GM18502 (cell line): ENCODE data around the gene CHST15.

Experiments used
- ATAC-seq: cut with Tn5 transposase; IDR thresholded peaks from one replicate; pipeline ENCODE4 v1.9.1; 2021; ENCODE audit warnings: mild to moderate bottlenecking; ENCODE audit not compliant: unreplicated experiment, poor library complexity

Gene CHST15, protein sequence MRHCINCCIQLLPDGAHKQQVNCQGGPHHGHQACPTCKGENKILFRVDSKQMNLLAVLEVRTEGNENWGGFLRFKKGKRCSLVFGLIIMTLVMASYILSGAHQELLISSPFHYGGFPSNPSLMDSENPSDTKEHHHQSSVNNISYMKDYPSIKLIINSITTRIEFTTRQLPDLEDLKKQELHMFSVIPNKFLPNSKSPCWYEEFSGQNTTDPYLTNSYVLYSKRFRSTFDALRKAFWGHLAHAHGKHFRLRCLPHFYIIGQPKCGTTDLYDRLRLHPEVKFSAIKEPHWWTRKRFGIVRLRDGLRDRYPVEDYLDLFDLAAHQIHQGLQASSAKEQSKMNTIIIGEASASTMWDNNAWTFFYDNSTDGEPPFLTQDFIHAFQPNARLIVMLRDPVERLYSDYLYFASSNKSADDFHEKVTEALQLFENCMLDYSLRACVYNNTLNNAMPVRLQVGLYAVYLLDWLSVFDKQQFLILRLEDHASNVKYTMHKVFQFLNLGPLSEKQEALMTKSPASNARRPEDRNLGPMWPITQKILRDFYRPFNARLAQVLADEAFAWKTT

DNA sequence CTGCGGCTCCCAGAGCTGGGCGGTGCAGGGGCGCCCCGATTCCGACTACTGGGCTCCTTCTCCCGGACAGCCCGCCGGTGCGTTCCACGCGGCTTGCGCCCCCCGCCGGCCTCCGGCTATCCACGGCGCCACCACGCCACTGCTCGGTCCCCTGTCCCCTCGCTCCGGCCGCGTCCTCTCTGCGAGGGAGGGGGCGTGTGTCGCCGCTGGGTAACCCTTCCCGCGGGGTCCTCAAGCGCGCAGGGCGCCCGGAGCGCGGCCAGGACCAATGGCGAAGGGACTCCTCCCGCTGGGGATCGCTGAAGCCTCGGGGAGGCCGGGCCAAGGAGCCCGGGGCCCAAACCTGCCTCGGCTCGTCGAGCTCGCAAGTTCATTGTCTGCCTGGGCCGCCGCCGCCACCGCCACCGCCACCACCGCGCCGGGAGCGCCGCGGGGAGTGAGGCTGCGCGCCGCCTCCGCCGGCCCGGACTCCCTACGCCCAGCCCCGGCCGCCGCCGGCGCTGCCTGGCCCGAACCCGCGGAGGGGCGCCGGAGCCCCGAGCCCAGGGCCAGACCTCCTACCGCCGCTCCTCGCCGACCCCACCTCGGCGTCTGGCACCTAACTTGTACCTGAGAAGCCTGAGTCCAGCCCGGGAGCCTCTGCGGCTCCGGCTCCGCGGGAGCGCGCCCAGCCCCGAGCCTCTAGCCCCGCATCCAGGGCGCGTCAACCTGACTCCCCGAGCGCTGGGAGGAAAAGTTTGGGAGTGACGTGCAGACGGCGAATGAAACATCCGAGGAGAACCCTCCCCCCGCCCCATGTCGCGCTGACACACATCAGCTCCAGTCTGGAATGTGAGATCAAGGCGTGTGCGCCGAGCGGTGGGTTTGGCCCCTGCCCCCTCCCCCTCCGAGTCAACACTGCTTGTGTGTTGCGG, at the start of gene CHST15:
TSS of gene CHST15 (minus strand) at position 739 of the 914 bp plus-strand sequence. CDS start 47,386 bp downstream, outside the sequence.
- ATAC-seq: peak; percentile 28

DNA sequence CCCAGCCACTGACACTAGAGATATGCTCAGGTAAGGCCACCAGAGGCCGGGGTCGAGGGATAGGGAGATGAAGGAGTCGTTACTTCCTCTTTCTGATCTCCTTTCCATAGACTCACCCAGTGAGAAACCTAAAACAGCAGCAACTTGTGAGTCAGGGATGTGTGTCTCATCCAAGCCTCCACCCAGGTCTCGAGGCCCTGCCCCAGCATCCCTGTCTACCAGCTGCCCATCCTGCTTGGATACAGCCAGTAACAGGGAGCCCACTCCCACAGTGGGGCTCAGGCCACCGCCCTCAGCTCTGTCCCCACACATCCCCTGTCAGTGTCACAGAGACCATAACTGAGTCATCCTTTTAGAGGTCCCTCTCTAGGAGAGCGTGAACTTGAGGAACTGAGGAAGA, 49.6 kb upstream of the CHST15 start:
- ATAC-seq: no peak

DNA sequence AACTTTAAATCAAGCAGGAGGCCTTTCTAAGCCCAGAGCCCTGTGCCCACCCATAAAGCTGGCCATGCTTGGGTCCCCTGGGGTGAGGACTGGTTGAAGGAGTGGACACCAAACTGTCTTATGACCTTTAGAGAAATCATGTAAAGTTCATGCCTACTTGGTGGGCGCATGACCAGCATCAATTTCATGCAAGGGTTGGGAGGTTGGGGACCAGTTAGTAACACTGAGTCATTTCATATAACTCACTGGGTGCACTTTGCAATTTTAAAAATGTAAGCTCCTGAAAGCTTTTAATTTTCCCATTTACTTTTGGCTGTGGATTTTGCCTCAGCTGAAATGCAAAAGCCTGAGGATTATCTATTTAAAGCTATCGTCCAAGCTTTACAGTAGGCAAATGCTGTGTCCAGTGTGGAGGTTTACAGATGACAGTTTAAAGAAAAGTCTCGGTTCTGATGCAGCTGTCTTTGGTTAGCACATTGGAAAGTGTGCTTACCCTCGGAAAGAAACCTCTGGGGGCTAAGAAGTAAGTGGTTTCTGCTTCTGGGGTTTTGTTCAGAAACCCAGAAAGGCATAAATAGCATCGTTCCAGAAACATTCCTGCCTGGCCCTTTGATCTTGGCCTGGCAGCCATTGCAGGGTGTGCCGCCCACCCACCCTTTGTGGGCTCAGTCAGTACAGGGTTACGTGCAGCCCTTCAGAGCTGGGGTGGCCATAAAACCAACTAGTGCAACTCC, 48.8 kb upstream of the CHST15 start:
- ATAC-seq: no peak

DNA sequence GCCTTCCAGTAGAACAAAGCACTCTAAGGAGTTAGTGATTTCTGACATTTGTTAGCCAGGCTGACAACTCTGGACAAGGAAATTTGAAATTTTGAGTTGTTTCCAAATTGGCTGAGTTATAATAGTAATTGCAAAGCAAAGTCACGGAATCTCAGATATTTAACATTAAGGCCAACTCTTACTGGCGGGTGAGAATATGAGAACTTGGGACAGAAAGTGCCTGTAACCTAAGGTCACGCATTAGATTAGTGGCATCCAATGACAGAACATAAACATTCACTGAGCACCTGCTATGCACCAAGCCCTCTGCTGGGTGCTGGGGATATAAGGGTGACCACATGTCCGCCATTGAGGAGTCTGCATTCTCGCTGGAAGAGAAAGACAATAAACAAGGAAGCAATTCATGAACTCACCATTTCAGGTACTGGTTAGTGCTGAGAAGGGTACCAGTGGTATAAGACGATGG, 45.5 kb upstream of the CHST15 start:
- no peak for ATAC-seq

DNA sequence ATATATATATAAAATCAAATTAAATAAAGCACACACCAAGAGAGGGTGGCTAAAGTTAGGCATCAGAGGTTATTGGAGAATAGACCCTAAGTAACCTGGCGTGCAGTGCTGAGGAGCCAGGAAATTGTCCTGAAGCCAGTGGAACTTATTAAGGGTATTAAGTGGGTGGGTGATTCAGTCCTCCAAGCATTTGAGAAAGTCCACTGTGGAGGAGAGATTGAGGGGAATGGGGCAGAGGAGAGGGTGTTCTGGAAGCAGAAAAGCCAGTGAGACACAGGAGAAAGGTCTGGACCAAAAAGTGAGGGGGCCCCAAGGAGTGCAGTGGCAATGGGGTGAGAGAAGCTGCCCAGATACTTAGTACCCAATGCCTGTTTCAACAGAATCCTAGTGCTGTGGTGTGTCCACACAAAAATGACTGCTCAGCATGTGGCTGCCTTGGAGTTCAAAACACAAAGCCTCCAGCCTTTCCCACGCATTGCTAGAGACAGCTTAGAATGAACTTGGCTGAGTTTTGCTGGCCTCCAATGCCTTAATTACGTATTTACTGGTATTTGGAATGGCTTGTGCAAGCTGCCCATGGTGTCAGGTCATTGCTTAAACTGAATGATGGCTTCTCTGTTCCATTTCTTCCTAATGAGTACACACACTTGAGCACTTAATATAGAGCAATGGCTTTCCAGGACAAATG, 44.9 kb upstream of the CHST15 start:
- ATAC-seq: no peak

DNA sequence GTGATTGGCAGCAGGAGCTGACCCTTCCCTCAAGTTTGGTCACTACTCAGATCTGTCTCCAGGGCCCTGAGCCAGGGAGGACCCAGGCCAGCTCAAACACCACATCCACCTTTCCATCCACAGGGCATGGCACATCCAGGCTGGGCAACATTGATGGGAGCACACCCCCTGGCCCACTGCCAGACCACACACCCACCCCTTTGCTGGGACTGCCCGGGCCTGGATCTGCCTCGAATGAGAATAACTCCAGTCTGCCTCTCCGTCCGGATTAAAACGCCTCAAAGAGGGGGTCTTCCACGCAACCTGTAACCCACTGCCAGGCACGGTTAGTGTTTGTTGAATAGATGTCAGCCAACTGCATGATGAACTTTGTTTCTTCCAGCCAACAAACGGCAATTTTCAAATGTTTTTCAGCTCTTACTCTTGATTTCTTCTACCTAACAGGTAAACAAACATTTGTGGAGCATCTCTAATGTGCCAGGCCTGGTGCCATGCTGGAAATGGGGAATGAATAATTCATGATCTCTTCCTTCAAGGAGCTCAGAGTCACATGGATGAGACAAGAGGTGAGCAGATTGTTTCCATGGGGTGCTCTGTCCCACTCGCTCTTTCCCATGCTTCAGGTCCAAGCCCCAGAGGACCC, 41.0 kb upstream of the CHST15 start:
- ATAC-seq: no peak

DNA sequence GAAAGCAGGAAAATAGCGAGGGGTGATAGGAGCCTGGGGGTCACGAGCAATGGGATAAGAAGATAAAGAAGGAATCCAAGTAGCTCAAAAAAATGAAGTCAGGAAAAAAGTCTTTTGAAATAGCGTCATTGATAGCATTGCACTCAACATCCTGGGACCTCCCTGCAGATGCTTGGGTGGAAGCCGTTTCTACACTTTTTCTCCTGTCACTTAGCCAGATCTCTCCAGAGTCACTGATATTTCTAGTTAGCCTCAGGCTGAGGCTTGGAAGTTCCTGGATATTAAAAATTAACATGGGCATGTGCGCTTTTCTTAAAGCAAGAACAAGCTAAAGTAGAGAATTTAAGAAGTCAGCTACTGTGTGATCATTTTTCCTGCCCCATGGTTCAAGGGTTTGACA, 39.5 kb upstream of the CHST15 start:
- ATAC-seq: no peak

DNA sequence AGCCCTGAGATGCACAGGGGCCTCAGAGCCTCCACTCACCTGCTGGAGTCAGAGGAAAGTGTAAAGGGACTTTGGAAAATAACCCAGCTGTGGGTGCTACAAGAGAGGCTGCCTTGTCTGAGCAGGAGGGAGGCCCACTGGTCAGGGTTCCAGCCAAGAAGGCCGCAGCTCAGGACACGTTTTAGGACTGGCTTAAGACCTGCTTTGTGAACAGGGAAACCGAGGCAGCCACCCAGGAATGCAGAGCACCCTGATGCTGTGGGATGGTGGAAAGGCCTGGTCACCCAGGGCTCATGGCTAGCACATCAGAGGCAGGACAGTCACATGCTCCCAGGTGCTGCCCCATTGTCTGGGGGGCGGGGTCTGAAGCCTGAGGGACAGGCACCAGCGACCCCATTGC, 38.9 kb upstream of the CHST15 start:
- no peak for ATAC-seq

DNA sequence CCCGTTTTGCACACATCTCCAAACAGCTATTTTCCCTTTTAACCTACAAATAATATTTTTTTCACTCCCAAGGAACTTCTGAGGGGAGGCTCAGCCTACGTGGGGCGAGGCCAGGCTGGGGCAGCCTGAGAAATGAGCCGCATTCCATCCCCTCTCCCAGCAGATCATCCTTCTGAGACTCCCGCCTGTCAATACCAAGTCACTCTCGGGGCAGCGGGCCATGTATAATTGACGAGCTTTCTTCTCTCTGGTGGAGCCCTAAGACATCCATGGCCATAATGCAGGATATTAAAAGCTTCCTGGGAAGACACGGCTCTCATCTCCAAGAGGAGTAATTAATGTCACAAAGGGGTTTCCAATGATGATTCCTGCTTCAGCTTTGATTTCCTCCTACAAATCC, 37.8 kb upstream of the CHST15 start:
- no peak for ATAC-seq

DNA sequence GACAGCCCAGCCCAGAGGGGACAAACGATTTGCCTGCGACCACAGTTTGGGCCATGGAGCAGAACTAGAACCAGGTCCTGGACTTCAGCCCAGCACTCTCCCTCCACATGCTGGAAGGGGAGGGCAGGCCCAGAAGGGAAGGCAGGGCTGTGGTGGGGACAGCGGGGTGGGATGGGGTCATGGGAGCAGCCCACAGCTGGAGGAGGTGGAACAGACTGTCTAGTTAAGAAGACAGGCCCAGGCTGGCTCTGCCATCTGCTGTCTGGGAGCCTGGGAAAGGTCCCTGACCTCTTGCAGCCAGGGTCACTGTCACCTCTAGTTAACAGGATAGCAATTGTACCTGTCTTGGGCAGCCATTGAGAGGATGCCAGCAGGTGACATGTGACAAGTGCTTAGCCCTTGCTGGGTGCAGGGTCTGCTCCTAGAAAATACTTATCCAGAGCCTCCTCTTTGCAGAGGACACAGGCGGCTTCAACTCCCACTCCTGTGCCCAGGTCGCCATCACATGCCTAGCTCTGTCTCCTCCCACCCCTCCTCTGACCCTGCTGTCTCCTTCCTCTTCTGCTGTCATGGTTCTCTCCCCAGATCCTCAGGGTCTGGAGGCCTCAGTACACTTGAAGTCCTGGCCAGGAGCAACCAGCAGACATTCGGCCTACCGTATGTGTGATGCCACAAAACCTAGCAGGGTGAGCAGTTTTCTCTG, 37.0 kb upstream of the CHST15 start:
- no peak for ATAC-seq

DNA sequence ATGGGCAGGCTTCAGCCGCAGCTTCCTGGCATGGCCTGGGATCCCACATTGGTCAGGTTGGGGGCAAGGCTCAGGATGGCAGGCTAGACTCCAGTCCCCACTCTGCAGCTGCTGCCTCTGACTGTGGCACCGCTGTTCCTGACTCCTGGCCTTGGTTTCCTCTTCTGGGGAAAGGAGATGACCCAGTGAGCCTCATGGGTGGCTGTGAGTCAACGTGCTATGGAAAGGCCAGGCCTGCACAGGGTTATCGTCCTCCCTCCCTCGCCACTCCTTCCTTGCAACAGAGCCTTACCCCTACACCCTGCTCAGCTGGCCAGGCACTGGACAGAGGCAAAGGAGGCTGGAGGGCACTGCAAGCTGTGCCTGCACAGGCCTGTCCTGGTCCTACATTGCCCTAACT, 36.1 kb upstream of the CHST15 start:
- no peak for ATAC-seq

DNA sequence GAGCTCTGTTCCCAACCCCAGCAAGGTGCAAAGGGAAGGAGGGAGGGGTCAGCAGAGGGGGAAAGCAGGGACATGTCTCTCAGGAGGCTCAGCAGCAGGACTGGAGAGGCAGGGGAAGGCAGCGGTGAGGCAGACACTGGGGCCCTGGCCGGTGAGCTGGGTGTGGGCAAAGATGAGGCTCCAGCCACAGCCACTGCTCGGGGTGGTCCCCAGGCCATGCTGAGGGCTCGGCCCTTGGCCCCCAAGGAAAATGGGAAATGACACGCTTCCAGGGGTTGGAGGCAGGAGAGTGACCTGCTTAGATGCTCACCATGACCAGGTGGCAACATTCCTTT, 35.4 kb upstream of the CHST15 start:
- no peak for ATAC-seq

DNA sequence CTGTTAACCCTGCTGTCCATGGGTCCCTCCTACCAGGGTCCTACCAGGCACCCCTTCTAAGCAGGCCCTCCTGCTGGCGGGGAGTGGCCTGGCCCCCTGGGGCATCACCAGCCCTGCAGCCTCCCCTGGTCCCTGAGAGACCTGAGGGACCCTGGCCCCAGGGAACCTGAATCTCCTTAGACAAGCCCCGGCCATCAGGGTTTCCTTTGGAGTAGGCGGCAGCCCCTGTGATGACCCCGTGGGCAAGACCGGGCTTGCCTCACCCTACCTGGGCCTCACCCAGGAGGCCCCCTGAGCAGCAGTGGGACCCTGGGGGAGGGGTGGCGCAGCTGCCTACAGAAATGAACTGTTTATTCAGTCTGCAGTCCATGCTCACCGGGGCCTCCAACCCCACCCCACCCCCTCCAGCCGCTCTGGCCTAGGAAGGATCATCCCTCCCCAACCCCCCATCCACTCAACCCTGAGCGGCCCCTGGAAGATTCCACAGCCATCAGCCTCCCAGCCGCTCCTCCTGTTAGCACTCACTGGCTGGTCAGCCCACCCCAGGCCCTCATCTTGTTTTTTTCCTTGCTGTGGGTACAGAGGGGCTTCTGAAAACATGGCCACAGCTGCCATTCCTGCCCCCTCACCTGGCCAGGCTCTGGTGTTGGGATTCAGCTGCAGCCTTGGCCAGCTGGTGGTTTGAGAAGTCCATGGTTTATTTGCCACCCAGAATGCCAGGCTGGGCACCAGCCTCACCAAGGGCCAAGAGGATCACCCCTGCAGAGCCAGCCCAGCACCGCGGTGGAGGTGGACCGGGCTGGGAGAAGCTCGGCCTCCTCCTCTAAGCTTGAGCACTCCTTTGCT, 34.8 kb upstream of the CHST15 start:
- no peak for ATAC-seq

DNA sequence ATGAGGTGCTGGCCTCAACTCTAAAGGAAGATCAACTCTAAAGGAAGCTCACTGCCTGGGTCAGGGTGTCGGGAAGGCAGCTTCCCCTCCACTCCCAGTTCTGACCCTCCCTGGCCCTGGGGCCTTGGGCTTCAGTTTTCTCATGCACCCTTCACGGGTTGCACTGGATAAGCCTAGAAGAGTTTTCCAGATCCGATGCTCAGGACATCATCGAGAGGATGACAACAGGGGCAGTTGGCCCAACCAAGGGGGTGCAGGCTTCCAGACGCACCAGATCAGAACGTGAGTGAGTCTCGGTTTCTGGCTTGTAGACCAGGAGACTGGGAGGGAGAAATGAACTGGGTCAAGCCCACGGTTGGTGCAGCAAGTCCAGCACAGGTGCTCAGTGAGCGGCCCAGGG, 34.2 kb upstream of the CHST15 start:
- ATAC-seq: no peak

DNA sequence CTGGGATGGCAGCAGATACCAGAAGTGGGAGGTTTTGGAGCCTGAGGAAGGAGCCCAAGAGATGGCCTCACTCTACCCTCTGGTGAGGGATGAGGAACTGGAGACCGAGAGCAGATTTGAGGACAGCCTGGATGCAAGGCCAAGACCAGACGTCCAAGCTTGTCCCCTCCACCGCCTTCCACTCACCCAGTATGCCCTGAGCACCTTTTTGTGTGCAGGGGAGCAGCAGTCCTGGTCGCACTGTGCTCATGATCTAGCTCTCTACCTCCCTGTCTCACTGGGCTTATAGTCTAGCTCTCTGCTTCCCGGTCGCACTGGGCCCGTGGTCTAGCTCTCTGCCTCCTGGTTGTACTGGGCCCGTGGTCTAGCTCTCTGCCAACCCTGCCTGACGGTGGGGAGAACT, 33.6 kb upstream of the CHST15 start:
- ATAC-seq: no peak

DNA sequence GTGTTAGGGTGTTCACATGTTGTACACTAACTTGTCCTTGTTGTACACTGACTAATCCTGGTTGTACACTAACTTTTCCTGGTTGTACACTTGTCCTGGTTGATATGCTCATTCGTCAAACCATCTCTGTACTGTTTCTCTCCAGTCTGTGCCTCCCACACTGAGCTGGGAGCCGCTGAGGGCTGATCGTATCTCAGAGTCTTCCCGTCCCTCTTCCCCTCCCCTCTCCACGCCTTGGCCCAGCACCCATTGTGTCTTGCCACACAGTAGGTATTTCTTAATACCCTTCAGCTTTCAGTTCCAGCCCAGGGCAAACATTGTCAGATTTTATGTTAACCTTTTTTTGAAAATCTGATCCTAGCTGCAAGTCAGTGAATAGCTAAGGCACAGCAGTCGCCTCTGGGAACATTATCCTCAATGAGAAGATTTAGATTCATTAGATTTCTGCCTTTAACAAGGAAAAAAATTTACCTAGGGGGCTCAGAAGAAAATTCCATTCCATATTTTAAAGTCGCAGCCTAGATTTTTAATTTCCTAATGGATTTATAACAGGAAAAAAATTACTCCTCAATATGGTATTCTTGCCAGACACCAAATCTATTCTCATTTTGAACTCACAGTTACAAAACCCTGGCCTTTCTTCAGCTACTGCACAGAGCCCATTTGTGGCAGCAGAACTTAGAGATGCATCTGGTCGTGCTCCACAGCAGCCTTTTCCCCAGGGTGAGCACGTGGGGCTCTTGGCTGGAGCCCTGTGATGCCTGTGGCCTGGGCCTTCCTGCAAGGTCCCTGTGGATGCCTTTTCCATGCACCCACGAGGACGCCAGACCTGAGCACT, 33.0 kb upstream of the CHST15 start:
- ATAC-seq: no peak
